GM20000 (cell line): Measurements from ENCODE around the gene NGDN.

Experiments used
- DNase-seq: peaks from one replicate; pipeline ENCODE4 v3.0.0; 2012; ENCODE audit warnings: low spot score
- CTCF ChIP-seq: IDR thresholded peaks from 2 replicates; pipeline ENCODE4 v1.5.1; 2012; ENCODE audit warnings: mild to moderate bottlenecking, control low read depth; ENCODE audit errors: extremely low read depth, missing control alignments

NGDN gene

GRCh38 chr14:23430723-23431085, 38.8 kb upstream of the NGDN start:
- no peak for TF ChIP-seq CTCF
- no peak for DNase-seq

GRCh38 chr14:23431486-23431885, 38.0 kb upstream of the NGDN start:
- no peak for TF ChIP-seq CTCF
- DNase-seq = no peak

GRCh38 chr14:23432102-23432925, 37.2 kb upstream of the NGDN start:
- no peak for DNase-seq
- no peak for TF ChIP-seq CTCF

GRCh38 chr14:23432946-23433345, 36.6 kb upstream of the NGDN start:
- TF ChIP-seq CTCF = no peak
- no peak for DNase-seq

- TF ChIP-seq CTCF = no peak
- DNase-seq = no peak
Measured at GRCh38 chr14:23433457-23433856, 36.0 kb upstream of the NGDN start.

GRCh38 chr14:23434488-23435222, 34.8 kb upstream of the NGDN start:
- no peak for DNase-seq
- no peak for TF ChIP-seq CTCF
